Right hindlimb (tissue), 1 donor: ENCODE results near the gene STK39.
"Not testable (repeated sequence)": the region's sequence is repeated elsewhere in the genome, so short reads cannot be mapped to it uniquely, and the experiment has no call there.

ENCODE experiments used
- DNase-seq: peaks from one replicate; pipeline ENCODE4 v3.0.0-alpha.2; 2018

The STK39 gene

DNA sequence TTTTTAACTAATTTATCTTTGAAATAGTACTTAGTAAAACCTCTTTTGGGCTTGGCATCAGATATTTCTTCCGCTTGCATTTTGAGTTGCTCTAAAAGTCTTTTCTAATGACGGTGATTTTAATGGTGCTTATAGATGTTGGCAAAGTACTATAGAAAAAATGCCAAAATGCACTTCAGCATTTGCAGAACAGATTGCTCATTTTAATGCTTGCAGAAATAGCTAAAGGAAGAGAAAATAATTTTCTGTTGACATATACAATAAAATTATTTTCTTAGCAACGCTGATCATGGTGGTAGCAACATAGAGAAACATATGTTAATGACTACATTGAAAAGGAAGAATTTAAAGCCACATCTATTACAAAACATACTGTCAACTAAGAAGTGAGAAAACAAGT, 170.7 kb downstream of the STK39 start:
- DNase-seq: no peak

DNA sequence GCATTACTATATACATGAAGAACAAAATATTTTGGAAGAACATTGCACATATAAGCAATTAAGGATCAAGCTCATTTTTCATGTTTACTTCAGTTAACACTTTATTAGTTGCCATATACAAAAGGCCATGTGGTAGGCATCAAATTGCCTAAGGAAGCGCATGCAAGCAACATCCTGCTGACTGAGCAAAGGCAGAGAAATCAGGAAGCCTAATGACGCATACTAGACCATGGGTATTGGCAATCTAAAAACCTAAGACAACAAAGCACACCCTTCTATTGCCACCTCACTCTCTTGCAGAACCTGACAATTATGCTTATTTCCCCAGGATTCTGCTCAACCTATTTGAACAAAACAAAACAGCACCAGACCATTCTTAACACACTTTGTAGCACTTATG, 171.9 kb downstream of the STK39 start:
- no peak for DNase-seq

- no peak for DNase-seq
Observed at GRCh38 chr2:168072626-168073303, 174.6 kb downstream of the STK39 start.

GRCh38 chr2:168064011-168064998, 183.1 kb downstream of the STK39 start:
- no peak for DNase-seq

GRCh38 chr2:168062936-168063335, 184.5 kb downstream of the STK39 start:
- DNase-seq: no peak

GRCh38 chr2:168062054-168062453, 185.3 kb downstream of the STK39 start:
- no peak for DNase-seq

DNA sequence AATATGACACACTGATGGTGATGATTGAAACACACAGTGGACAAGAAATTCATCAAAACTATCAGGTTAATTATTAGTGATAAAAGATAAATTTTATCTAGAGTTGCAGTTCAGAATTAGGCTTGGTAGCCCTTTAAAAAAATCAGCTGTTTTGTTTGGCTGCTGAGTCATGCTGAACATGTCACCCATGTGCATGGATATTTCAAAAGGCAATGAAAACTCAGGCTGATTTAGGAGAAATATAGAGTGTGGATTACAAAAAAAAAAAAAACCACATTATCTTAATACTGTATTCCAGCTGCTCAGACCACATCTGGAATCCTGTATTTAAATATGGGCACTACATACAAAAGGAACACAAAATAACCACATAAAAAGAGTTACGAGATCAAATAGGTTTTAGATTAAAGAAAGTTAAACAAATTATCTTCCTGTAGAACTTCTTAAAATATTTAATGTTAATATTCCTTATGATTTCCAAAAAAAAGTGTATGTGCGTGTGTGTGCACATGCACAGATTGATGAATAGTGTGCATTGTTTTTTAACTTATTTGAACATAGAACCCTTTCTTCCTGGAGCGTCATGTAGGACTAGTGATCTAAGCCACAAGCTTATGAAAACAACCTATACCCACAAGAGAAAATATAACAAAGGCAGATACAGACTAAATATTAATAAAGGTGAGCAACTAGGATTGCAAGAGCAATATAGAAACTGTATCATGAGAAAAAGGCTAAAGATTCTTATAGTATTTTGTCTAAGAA, 186.2 kb downstream of the STK39 start:
- no peak for DNase-seq

DNA sequence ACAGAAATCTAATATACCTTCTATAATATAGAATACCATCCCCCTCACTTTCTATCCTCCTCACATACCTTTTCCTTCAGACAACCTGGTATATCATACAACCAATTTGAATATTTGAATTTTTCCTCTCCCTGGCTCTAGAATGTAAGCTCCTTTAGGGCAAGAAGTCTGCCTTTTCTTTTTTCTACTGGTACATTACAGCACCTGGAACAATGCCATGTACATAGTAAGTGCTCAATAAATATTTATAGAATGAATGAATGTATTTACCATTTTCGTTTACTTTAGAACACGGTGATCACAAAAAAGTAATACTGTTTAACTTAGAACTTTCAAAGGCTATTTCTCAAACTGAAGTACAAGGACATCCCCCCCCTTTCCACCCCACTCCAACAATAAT, 187.6 kb downstream of the STK39 start:
- DNase-seq: no peak

- DNase-seq: no peak
Observed at GRCh38 chr2:168058675-168059074, 188.7 kb downstream of the STK39 start.

DNA sequence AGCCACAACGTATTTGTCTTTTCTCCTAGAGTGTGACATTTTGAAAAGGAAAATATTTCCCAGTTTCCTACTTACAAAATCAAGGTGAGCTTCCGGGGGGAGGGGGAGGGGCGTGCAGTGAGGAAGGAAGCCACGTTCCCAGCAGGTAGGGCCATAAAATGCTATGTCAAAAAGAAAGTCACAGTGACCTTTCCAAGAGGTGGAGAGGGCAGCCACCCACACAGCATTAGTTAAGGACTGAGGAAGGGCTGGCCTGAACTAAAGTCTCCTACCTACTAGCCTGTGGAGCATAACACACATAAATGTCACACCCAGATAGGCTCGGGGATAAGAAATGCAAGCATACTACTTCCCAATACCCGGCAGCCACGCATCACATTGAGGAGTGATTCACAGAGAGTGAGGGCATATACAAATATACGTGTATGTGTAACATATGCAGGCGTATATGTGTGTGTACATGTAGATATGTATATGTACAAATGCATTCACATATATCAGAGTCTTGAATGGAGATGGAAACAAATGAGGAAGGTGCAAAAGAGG, 191.1 kb downstream of the STK39 start:
- DNase-seq: no peak

- no peak for DNase-seq
Observed at GRCh38 chr2:168054657-168055056, 192.7 kb downstream of the STK39 start.

- DNase-seq: no peak
Observed at GRCh38 chr2:168053676-168054075, 193.7 kb downstream of the STK39 start.

GRCh38 chr2:168052773-168053172, 194.6 kb downstream of the STK39 start:
- DNase-seq: no peak

DNA sequence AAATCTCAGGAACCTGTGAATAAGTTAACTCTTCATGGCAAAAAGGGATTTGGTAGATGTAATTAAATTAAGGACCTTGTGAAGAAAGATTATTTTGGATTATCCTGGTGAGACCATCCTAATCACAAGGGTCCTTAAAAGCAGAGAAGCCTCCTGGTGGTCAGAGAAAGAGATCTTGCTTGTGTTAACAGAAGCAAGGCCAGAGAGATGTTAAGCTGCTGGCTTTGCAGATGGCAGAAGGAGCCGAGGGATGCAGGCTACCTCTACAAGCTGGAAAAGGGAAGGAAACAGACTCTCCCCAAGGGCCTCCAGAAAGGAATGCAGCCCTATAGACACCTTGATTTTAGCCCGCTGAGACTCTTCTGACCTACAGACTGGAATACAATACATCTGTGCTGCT, 197.0 kb downstream of the STK39 start:
- DNase-seq: no peak

DNA sequence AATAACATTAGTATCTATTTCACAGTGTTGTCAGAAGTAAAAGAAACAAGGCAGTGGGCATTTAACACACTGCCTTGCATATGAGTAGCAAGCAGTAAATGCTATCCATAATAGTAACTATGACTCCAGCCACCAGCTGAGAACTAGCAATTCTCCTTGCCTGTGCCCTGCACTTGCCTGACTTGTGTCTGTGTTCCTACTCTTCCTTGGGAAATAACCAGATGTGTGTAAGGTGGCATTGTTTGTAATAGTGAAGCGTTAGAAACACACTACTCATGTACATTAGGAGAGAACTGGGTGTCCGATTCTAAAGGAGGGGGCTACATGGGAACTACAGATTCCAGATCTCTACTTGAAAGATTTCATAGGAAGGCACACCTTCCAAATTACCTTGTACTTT, 197.8 kb downstream of the STK39 start:
- no peak for DNase-seq

- DNase-seq: no peak
Observed at GRCh38 chr2:168047091-168047690, 200.2 kb downstream of the STK39 start.

DNA sequence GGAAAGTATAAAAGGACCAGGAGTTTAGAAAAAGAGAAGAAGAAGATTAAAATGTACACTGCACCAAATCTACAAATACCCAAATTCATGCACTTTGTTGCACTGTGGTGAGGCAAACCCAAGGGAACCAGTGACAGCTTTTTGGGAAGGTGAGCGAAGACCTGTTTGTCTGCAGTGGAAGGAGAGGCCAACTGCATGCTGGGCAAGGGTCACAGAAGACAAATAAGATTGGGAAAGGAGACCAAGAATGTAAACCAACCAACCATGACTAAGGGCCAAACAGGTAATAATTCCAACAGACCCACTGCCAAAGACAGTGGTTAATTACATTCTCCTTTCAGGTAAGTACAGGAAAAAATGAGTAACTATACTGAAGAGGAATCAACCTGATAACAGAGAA, 202.8 kb downstream of the STK39 start:
- no peak for DNase-seq

- DNase-seq: no peak
Observed at GRCh38 chr2:168044176-168044575, 203.2 kb downstream of the STK39 start.

GRCh38 chr2:168042127-168042824, 205.1 kb downstream of the STK39 start:
- not testable (repeated sequence) for DNase-seq

DNA sequence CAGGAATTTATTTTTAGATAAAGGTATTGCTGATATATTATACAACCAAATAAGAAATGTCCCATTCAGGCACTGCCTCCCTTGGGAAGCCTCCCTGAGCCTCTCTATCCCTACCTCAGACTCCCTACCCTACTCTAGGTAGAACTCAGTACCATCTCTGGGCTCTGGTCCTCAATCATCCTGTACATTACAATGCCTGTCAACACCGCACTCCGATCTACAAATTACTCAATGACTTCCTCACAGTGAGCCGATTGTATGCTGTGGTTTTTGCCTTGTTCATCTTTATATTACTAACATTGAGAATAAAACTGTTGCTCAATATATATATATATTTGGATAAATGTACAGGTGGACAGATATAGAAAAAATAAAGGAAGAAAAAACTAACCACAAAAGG, 207.5 kb downstream of the STK39 start:
- no peak for DNase-seq

DNA sequence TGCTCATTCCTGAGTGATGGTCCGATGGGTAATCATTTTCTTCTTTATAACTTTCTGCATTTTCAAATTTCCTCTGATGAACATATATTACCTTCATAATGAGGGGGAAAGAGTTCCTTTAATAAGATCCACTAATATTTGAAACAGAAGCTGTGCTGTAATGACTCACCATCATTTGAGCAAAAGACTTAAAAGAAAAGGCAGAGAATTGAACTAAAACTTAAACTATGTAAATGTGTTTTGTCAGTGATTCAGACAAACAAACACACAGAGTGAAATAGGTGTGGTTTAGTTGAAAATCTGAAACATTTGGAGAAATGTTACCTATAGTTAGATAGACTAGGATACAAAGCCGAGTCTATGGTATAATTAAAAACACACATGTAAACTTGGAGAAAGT, 209.6 kb downstream of the STK39 start:
- no peak for DNase-seq

DNA sequence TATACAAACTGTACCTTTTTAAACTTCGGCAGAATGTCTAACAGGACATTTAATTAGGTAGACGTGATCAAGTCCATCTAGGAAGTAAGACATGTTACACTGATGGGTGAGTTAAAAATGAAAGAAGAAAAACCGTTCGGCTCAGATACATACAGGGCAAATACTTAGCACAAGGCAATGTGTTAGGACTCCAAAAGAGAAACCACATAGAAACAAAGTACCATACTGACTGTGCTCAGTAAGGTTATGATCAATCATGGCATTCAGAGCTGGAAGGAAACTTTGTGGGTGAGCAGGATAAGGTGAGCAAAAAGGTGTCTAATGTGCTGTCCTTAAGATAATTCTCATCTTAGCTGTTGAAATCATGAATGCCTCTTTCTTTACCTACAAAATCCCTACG, 211.9 kb downstream of the STK39 start:
- DNase-seq: no peak
